PC-3 (cell line): ENCODE data around the gene CNTNAP5.

Experiments
- CTCF ChIP-seq: fragments of 300-600 bp; sonication (generic); conservative IDR thresholded peaks from 2 replicates; pipeline ENCODE4 v1.5.1; 2017; ENCODE audit warnings: antibody characterized with exemption, low read depth, mild to moderate bottlenecking, low read length
- EZH2phosphoT487 ChIP-seq: fragments of 300-600 bp; sonication (generic); IDR thresholded peaks from 2 replicates; pipeline ENCODE4 v1.6.1; 2018; ENCODE audit warnings: mild to moderate bottlenecking, antibody characterized with exemption, low read length, borderline replicate concordance

GRCh38 chr2:124838406-124838805 lies 813.3 kb downstream of the CNTNAP5 start:
- TF ChIP-seq CTCF (no peak), EZH2phosphoT487 (no peak)
